Lung (tissue), 12 donors: Measurements from ENCODE around the gene NKIRAS1. TPM values are rescaled to one million over a fixed set of nuclear protein-coding genes. Genes with fewer than 3 reads are reported as not detected.
A peak's percentile ranks its signal among the peaks of the same experiment; 100 is the strongest.

Source experiments
- ATAC-seq: fragments of 200-7000 bp; cut with Tn5 transposase; one replicate; pipeline ENCODE4 v1.9.1; 2020; ENCODE audit warnings: moderate number of reproducible peaks; ENCODE audit not compliant: insufficient read depth, low FRiP score
- DNase-seq, 3 donors: peaks; one replicate each; pipeline ENCODE4 v3.0.0-alpha.2; 2013 to 2017
- H3K27ac ChIP-seq, 2 donors: one replicate each; pipeline ENCODE4 v1.5.1; 2013; ENCODE audit warnings: mild to moderate bottlenecking in 2 of 2, moderate library complexity in 2 of 2, control low read depth in 1 of 2, inconsistent platforms in 1 of 2, low read depth in 1 of 2, low read length in 1 of 2
- H3K27me3 ChIP-seq, 3 donors: one replicate each; pipeline ENCODE4 v1.5.1; 2013; ENCODE audit warnings: low read length in 2 of 3; ENCODE audit not compliant: control insufficient read depth in 3 of 3, insufficient read depth in 3 of 3
- H3K36me3 ChIP-seq, 4 donors: one replicate each; pipeline ENCODE4 v1.5.1; 2013; ENCODE audit warnings: low read length in 4 of 4, mild to moderate bottlenecking in 1 of 4, moderate library complexity in 1 of 4; ENCODE audit not compliant: control insufficient read depth in 4 of 4, insufficient read depth in 4 of 4
- H3K4me1 ChIP-seq, 5 donors: one replicate each; pipeline ENCODE4 v1.5.1; 2013; ENCODE audit warnings: low read length in 5 of 5, mild to moderate bottlenecking in 2 of 5, moderate library complexity in 1 of 5; ENCODE audit not compliant: control insufficient read depth in 5 of 5, insufficient read depth in 5 of 5
- H3K4me3 ChIP-seq: one replicate; pipeline ENCODE4 v1.5.1; 2013; ENCODE audit warnings: mild to moderate bottlenecking, control low read depth, moderate library complexity
- H3K9ac ChIP-seq, 2 donors: one replicate each; pipeline ENCODE4 v1.5.1; 2013; ENCODE audit warnings: low read length in 2 of 2, control low read depth in 1 of 2; ENCODE audit not compliant: insufficient read depth in 1 of 2
- H3K9me3 ChIP-seq, 4 donors: one replicate each; pipeline ENCODE4 v1.5.1; 2013; ENCODE audit warnings: low read length in 3 of 4, mild to moderate bottlenecking in 1 of 4, moderate library complexity in 1 of 4; ENCODE audit not compliant: control insufficient read depth in 4 of 4, insufficient read depth in 3 of 4
- CTCF ChIP-seq: IDR thresholded peaks from 2 replicates; pipeline ENCODE4 v1.5.1; 2012; ENCODE audit warnings: mild to moderate bottlenecking; ENCODE audit errors: control extremely low read depth, extremely low read depth
- WGBS, 2 donors: extraction: QIAGEN DNeasy Blood & Tissue Kit; methylation state at CpG; one replicate each; pipeline ENCODE4 v1.1.7; 2013; 5-methylcytosine and 5-hydroxymethylcytosine counted together
- polyA plus RNA-seq, 2 donors: library from polyadenylated mRNA; stranded (reverse); fragments of 200-250 nt; gene quantifications; one replicate each; pipeline ENCODE4 v1.2.1, GENCODE V29; 2013
- total RNA-seq, 2 donors: library from RNA; depleted of rRNA in 1 of 2; stranded (reverse); fragments of >200 nt in 1 of 2; gene quantifications; one replicate each; pipeline ENCODE4 v1.2.1, GENCODE V29; 2014 to 2021
- donor health status: control.
- donor health status: control.
- donor health status: Bipolar disorder and iron deficiency.
- donor health status: healthy.
- donor health status: DM: yes; HTN: yes; CAD: no.

NKIRAS1 gene
- total and polyA plus RNA-seq, 4 donors, result 6.7 to 17.1 (median 9.1) TPM

GRCh38 chr3:23916152-23916885 is 471 bp downstream of the NKIRAS1 start:
- Histone ChIP-seq H3K9ac (peak overlapping the region; percentile 64 to 76), H3K36me3 (peaks cover 7 to 22% (median 17%) of the 10 kb centered on the region in 4 donors), H3K4me3 (peak overlapping the region; percentile 89), H3K27ac (peak overlapping the region; percentile 75 to 95), H3K4me1 (peaks cover 3 to 37% (median 10%) of the 10 kb centered on the region in 5 donors), H3K9me3 (no peaks in the 10 kb centered on the region), H3K27me3 (no peaks in the 10 kb centered on the region)
- TF ChIP-seq CTCF, result no peak
- ATAC-seq, result peak; percentile 50
- DNase-seq, result no peak
- WGBS, 2 donors, result 1 to 2% methylated on average over 43 to 48 of the region's 48 CpGs

DNA sequence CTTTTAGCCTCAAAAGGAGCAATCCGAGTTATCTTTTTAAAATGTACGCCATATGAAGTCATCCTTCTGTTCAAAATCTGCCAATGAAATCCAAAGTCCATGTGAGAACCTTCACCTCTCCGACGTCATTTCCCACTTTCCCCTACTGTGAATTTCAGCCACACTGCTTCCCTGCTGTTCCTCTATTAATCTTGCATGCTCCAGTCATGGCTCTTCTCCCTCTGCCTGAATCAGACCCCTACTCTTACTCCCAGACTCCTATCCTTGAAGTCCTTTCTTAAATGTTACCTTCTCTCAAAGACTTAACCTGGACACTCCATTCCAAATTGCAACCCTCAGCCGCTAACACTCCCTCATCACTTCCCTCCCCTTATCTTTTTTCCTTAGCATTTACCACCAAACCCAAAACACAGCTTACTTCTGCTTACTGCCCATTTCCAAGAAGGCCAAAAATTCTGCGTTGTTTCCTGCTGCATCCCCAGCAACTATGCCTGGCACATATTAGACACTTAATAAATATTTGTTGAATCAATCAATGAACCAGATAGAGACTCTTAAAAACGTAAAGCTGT is 1.2 kb downstream of the NKIRAS1 start:
- TF ChIP-seq CTCF, result no peak
- Histone ChIP-seq H3K27ac (no peak overlapping the region), H3K36me3 (peaks cover 8 to 23% (median 17%) of the 10 kb centered on the region in 4 donors), H3K27me3 (no peaks in the 10 kb centered on the region), H3K4me3 (no peak overlapping the region), H3K9me3 (no peaks in the 10 kb centered on the region), H3K9ac (peak overlapping the region; percentile 64 to 71), H3K4me1 (peaks cover 3 to 37% (median 10%) of the 10 kb centered on the region in 5 donors)
- DNase-seq, result peak in 2 of 3 donors; percentile 47 to 53
- WGBS, 2 donors, result 44 to 50% methylated on average over 7 of the region's 7 CpGs
- no peak for ATAC-seq

- peaks cover 3 to 21% (median 12%) of the 10 kb centered on the region in 4 donors for H3K36me3 ChIP-seq
- H3K27me3 ChIP-seq, result no peaks in the 10 kb centered on the region
- DNase-seq (no peak), ATAC-seq (no peak)
- no peak for TF ChIP-seq CTCF
- no peak overlapping the region for H3K4me3 ChIP-seq
- H3K4me1 ChIP-seq, result peaks cover 3 to 30% (median 10%) of the 10 kb centered on the region in 5 donors
- no peaks in the 10 kb centered on the region for H3K9me3 ChIP-seq
- WGBS, 2 donors, result 74 to 86% methylated on average over 3 of the region's 3 CpGs
- H3K27ac ChIP-seq, result no peak overlapping the region
- no peak overlapping the region for H3K9ac ChIP-seq
Measured at GRCh38 chr3:23913873-23914743, 2.7 kb downstream of the NKIRAS1 start.
